Measurements from ENCODE around the gene FURIN. TPM values are rescaled to one million over a fixed set of nuclear protein-coding genes. Genes with fewer than 3 reads are reported as not detected.

Gene FURIN
- total RNA-seq, 2 experiments from 2014 or later = 443 to 448 TPM

DNA sequence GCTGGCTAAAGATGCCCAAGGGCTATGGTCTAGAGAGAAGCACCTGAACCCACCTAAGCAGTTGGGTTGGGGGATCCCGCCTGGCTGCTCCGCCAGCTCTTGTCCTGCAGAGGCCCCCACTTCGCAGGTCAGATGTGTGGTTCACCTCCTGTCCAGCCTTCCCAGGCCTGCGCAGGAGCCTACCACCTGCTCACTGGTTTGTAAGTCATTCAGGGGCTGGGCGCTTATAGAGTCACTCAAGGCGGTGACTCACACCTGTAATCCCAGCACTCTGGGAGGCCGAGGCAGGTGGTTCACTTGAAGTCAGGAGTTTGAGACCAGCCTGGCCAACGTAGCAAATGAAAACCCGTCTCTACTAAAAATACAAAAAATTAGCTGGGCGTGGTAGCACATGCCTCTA, 3.9 kb upstream of the FURIN start:
- peak; percentile 48 for DNase-seq
- CTCF ChIA-PET = no interaction called here
- no peak overlapping the region for H3K27ac Mint-ChIP-seq

DNA sequence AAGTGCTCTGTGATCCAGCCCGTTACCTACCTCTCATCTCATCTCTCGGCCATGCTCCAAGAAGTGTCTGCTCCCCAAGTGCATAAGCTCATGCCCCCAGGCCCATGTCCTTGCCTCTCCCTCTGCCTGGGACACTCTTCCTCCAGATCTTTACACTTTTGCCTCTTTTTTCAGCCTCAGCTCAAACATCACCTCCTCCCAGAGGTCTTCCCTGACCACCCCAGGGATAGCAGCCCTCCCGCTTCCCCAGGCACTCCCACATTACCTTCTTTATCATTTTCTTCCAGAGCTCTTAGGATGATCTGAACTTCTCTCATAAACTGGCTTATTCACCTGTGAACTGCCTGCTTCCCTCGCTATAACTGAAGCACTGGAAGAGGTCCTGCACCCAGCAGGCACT, 2.7 kb upstream of the FURIN start:
- Mint-ChIP-seq H3K4me1 (ENCODE audit: low read depth) (peaks cover 50% of the 10 kb centered on the region), H3K36me3 (ENCODE audit: low read depth) (peaks cover 19% of the 10 kb centered on the region), H3K27me3 (ENCODE audit: low read depth) (no peaks in the 10 kb centered on the region), H3K9me3 (no peaks in the 10 kb centered on the region), H3K27ac (no peak overlapping the region), H3K4me3 (no peak overlapping the region)
- intact Hi-C loops (cut with micrococcal nuclease) = no loop called here
- CTCF ChIA-PET = no interaction called here
- no peak for DNase-seq

More for the DNA sequence above, 3.9 kb upstream of the FURIN start:
- Mint-ChIP-seq H3K4me3 (no peak overlapping the region), H3K4me1 (ENCODE audit: low read depth) (peaks cover 44% of the 10 kb centered on the region), H3K27me3 (ENCODE audit: low read depth) (no peaks in the 10 kb centered on the region), H3K36me3 (ENCODE audit: low read depth) (peaks cover 9% of the 10 kb centered on the region), H3K9me3 (no peaks in the 10 kb centered on the region)
- intact Hi-C loops (cut with micrococcal nuclease) = no loop called here

DNA sequence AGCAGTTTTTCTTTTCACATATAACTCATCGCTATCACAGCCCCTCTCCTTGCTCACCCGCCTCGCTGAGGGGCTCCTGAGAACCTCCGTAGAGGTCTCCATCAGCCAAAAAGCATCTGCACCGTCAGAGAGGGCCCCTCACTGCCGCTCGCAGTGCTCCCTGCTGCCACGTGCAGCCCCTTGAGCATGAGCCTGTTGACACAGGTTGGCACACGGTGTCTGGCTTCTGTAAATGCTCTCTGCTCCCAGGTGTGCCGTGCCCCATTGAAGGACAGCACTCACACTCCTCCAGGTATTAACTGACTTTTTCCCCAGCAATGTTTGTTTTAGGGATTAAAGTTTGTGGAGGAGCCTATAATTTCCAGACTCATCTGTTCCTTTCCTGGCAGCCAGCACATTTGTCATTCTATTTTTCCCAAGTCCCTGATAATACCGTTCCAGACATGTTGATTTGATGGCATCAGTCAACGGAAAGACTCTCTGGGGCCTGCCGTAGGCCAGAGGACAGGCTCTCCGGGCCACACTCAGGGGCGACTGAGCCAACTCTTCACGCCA, 2.1 kb upstream of the FURIN start:
- Mint-ChIP-seq H3K4me1 (ENCODE audit: low read depth) (peaks cover 45% of the 10 kb centered on the region), H3K36me3 (ENCODE audit: low read depth) (peaks cover 22% of the 10 kb centered on the region), H3K27ac (no peak overlapping the region), H3K27me3 (ENCODE audit: low read depth) (no peaks in the 10 kb centered on the region), H3K9me3 (no peaks in the 10 kb centered on the region), H3K4me3 (no peak overlapping the region)
- intact Hi-C loops (cut with micrococcal nuclease) = no loop called here
- CTCF ChIA-PET = no interaction called here
- DNase-seq = no peak

DNA sequence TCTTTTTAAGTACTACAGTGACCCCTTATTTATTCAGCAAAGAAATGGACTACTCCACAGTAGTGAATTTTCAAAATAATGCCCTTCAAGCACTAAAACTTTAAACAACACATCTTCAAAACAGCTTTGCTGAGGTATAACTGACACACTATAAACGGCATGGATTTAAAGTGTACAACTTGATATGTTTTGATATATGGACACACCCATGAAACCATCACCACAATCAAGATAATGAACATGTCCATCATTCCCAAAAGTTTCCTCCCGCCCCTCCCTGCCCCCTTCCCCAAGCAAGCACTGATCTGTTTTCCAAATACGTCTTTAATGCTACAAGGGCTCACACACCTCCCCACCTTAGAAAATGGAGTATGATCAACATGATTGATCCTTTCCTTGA, 1.6 kb upstream of the FURIN start:
- intact Hi-C loops (cut with micrococcal nuclease) = no loop called here
- peaks cover 44% of the 10 kb centered on the region for H3K4me1 Mint-ChIP-seq (ENCODE audit: low read depth)
- DNase-seq = no peak
- CTCF ChIA-PET = no interaction called here
- no peak overlapping the region for H3K4me3 Mint-ChIP-seq
- H3K27ac Mint-ChIP-seq = no peak overlapping the region
- no peaks in the 10 kb centered on the region for H3K9me3 Mint-ChIP-seq
- no peaks in the 10 kb centered on the region for H3K27me3 Mint-ChIP-seq (ENCODE audit: low read depth)
- H3K36me3 Mint-ChIP-seq (ENCODE audit: low read depth) = peaks cover 22% of the 10 kb centered on the region

DNA sequence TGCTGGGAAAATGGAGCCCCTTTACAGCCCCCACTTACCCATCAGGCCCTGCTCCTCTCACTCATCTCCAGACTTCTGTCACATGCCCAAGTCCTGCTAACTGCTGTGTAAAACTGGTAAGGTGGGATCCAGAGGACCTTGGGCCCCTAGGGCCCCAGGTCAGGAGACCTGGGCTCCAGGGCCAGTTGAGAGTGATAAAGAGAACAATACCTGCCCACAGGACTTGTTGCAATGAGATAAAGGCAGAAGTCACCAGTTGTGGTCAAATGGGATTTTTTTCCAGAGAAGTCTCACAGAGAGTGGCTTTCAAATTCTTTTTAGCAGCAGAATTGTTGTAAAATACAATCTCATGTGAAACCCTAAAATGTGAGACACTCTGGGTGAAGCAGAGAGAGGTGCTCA, 753 bp downstream of the FURIN start:
- no peaks in the 10 kb centered on the region for H3K27me3 Mint-ChIP-seq (ENCODE audit: low read depth)
- CTCF ChIA-PET = interaction anchor here (1.5 to 1.7 kb wide), 2 partner anchors 17 to 32 kb away, joined by 4 to 6 read pairs; no protein-coding TSS in a partner anchor
- H3K36me3 Mint-ChIP-seq (ENCODE audit: low read depth) = peaks cover 43% of the 10 kb centered on the region
- H3K27ac Mint-ChIP-seq = peak overlapping the region; percentile 99
- H3K4me1 Mint-ChIP-seq (ENCODE audit: low read depth) = peaks cover 42% of the 10 kb centered on the region
- peak overlapping the region; percentile 93 for H3K4me3 Mint-ChIP-seq
- peak; percentile 43 for DNase-seq
- H3K9me3 Mint-ChIP-seq = no peaks in the 10 kb centered on the region
- intact Hi-C loops (cut with micrococcal nuclease) = loop anchor here (1.0 kb wide), 5 partner anchors 13 to 221 kb away; no protein-coding TSS in a partner anchor

DNA sequence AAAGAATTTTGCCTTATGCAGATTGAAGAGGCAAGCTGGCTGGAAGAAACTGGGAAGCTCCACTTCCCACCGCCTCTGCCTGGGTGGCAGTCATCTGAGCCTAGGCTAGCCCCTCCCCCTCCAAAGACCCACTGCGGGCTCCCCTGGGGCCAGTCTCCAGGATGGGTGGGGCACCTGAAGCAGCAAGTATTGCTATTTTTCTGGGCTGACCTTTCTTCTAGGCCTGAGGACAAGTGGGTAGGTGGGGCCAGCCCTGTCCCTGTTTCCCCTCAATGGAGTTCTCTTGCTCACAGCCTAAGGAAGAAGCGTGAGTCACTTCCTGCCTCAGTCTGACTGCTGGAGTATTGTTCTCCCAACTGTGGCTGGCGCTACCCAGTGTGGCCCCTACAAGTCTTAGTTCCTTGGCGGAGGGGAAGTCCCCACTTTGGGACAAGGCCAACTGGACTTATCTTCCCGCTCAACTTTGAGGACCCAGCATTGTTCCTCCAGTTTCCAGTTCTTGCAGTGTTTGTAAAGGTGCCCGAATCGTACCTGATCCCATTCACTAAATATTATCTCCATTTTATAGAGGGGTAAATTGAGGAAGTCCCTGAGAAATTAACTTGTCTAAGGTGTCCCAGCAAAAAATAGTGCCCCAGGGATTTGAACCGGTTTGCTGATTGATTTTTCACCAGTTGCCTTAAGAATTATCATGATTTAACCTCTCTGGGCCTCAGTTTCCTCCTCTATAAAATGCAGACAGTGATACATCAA, 1.4 kb downstream of the FURIN start:
- H3K27ac Mint-ChIP-seq = peak overlapping the region; percentile 99
- H3K36me3 Mint-ChIP-seq (ENCODE audit: low read depth) = peaks cover 48% of the 10 kb centered on the region
- peak; percentile 87 for DNase-seq
- no peaks in the 10 kb centered on the region for H3K27me3 Mint-ChIP-seq (ENCODE audit: low read depth)
- H3K4me1 Mint-ChIP-seq (ENCODE audit: low read depth) = peaks cover 46% of the 10 kb centered on the region
- CTCF ChIA-PET = interaction anchor here (0.8 to 1.7 kb wide), 6 partner anchors 16 to 65 kb away, joined by 3 to 7 read pairs (median 4); no protein-coding TSS in a partner anchor
- no peaks in the 10 kb centered on the region for H3K9me3 Mint-ChIP-seq
- intact Hi-C loops (cut with micrococcal nuclease) = loop anchor here (1.0 kb wide), 5 partner anchors 13 to 221 kb away; no protein-coding TSS in a partner anchor
- peak overlapping the region; percentile 93 for H3K4me3 Mint-ChIP-seq

DNA sequence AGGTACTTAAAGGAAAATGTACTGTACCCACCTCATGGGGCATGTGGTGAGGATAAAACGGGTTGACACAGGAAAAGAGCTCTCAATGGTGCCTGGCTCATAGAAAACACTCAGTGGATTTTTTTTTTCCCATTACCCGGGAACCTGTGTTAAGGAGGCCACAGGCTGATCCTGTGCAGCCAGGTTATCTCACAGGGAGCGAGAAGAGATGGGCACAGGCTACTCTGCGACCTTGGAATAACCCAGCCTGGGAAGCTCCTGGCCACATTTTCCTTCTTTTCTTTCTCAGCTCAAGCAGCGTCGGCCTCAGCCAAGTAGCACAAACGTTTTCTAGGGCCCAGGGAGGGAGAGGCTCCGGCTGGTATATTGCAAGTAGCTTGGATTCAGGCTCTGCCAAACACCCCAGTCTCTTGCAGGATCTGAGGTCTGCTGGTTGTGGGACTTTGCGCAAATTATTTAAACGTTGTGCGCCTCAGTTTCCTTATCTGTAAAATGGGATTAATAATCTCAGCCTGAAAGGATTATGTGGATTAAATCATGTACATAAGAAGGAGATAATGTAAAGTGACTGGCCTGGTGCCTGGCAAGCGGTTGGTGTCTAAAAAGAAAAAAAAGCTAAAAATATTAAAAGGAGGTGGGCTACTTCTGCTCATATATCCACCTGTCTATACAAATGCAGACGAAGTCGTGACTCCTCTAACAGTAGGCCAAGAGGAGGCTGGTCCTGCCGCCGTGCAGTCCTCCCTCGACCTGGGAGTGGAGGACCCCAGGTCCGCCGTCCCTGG, 2.2 kb downstream of the FURIN start:
- peak overlapping the region; percentile 99 for H3K27ac Mint-ChIP-seq
- peak overlapping the region; percentile 93 for H3K4me3 Mint-ChIP-seq
- H3K36me3 Mint-ChIP-seq (ENCODE audit: low read depth) = peaks cover 54% of the 10 kb centered on the region
- peaks cover 51% of the 10 kb centered on the region for H3K4me1 Mint-ChIP-seq (ENCODE audit: low read depth)
- CTCF ChIA-PET = interaction anchor here (0.8 to 1.7 kb wide), 4 partner anchors 28 to 64 kb away, joined by 3 to 7 read pairs (median 4); no protein-coding TSS in a partner anchor
- no peaks in the 10 kb centered on the region for H3K27me3 Mint-ChIP-seq (ENCODE audit: low read depth)
- DNase-seq = peak; percentile 21
- no peaks in the 10 kb centered on the region for H3K9me3 Mint-ChIP-seq
- intact Hi-C loops (cut with micrococcal nuclease) = no loop called here

DNA sequence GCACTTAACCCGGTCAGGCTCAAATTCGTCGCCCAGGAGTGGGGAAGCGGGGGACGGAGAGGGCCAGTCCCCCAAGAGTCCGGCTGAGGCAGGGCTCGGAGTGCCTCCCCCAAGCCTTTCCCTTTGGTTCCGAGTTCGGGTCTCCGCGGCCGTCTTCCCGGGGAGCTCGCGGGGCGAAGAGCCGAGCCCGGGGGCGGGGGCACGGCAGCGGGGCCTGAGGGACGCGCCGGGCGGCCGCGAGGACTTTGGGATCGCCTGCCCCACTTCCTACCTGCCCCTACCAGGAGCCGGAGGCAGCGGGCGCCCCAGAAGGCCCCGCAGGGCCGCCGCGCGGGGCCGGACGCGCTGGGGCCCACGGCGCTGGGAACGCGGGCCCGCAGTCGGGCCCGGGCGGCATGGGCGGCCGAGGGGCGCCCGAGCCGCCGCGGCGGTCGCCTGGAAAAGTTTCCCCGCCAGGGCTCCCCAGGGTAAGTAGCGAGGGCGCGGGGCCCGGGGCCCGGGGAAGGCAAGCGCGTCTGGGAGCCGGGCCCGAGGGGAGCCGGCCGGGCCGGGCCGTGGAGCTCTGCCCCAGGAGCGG, 2.8 kb downstream of the FURIN start:
- peak; percentile 27 for DNase-seq
- Mint-ChIP-seq H3K27me3 (ENCODE audit: low read depth) (no peaks in the 10 kb centered on the region), H3K9me3 (no peaks in the 10 kb centered on the region), H3K4me1 (ENCODE audit: low read depth) (peaks cover 49% of the 10 kb centered on the region), H3K4me3 (peak overlapping the region; percentile 93), H3K27ac (peak overlapping the region; percentile 99), H3K36me3 (ENCODE audit: low read depth) (peaks cover 60% of the 10 kb centered on the region)
- intact Hi-C loops (cut with micrococcal nuclease) = no loop called here
- CTCF ChIA-PET = interaction anchor here (1.2 to 1.7 kb wide), 2 partner anchors 33 to 63 kb away, joined by 3 to 7 read pairs; no protein-coding TSS in a partner anchor

DNA sequence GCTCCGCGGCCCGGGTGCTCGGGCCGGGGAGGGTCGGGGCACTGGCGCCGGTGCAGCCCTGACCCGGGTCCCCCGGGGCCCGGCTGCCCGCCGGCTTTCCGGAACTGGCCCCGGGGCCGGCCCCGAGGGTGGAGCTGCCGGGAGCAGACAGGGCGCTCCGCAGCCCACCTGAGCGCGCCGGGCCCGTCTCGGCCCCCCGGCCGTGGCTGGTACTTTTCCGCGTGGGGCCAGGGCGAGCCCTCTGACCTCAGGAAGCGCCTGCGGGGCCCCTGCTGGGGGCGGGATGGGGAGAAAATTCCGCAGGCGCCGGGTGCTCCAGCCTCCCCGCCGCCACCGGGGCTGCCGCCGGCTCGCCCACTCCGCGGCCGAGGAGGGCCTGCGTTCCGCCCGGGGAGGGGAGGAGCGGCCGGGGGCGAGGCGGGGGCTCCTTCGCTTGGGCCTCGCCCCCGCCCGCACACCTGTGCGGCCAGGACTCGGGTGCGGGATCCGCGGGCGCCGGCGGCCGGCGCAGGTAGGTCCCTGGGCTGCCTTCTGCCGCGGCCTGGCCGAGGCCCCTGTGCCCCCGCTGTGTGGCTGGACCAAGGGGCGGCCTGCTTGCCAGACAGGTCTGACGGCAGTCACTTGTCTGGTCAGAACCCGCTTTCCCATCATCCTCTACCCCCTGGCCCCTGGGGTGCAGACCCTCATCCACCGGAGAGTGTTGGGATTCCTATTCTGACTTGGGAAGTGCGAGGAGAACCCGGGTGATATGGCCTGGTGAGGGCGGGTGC, 3.5 kb downstream of the FURIN start:
- peak; percentile 38 for DNase-seq
- H3K4me1 Mint-ChIP-seq (ENCODE audit: low read depth) = peaks cover 52% of the 10 kb centered on the region
- H3K9me3 Mint-ChIP-seq = no peaks in the 10 kb centered on the region
- intact Hi-C loops (cut with micrococcal nuclease) = loop anchor here (2.0 kb wide), 3 partner anchors 31 to 155 kb away; partner anchors contain the start of genes BLM and MAN2A2
- peak overlapping the region; percentile 94 for H3K4me3 Mint-ChIP-seq
- peak overlapping the region; percentile 99 for H3K27ac Mint-ChIP-seq
- H3K36me3 Mint-ChIP-seq (ENCODE audit: low read depth) = peaks cover 66% of the 10 kb centered on the region
- CTCF ChIA-PET = interaction anchor here (1.7 kb wide), 1 partner anchor 34 kb away, joined by 7 read pairs; no protein-coding TSS in a partner anchor
- H3K27me3 Mint-ChIP-seq (ENCODE audit: low read depth) = no peaks in the 10 kb centered on the region

DNA sequence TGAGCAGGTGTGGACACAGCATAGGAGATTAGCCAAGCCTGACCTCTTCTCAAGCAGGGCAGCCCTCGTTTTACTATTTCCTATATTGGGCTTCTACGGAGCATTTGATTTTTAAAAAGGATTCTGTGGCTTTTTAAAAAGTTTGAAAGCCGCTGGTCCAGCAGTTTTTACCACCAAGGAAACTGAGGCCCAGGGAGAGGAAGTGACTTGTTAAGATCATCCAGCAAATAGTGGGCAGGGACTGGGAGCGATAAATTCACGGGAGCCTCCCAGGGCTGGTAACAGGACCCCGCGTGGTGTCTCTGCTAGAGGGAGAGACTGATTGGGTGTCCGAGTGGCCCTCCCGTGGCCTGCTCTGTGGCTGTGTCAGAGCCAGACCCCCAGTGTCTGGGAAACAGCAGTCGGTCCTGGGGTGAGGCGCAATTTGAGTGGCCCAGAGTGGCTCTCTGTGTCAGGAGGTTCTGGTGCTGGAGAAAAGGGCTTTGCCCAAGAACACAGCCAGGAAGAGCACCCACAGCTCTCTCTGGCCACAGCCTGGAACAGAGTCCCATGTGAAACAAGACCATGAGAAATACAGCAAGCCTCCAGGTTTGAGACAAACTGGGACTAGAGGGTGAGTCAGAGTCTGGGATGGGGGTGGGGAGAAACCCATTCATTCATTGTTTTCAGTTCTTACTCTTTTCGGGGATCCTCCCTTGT, 4.2 kb downstream of the FURIN start:
- CTCF ChIA-PET = interaction anchor here (2.1 kb wide), 1 partner anchor 13 kb away, joined by 13 read pairs; no protein-coding TSS in a partner anchor
- intact Hi-C loops (cut with micrococcal nuclease) = loop anchor here (1.0 to 2.0 kb wide), 6 partner anchors 11 to 186 kb away; partner anchors contain the start of genes BLM and MAN2A2
- H3K36me3 Mint-ChIP-seq (ENCODE audit: low read depth) = peaks cover 73% of the 10 kb centered on the region
- H3K27me3 Mint-ChIP-seq (ENCODE audit: low read depth) = no peaks in the 10 kb centered on the region
- H3K9me3 Mint-ChIP-seq = no peaks in the 10 kb centered on the region
- H3K27ac Mint-ChIP-seq = peak overlapping the region; percentile 99
- peak; percentile 91 for DNase-seq
- H3K4me1 Mint-ChIP-seq (ENCODE audit: low read depth) = peaks cover 52% of the 10 kb centered on the region
- peak overlapping the region; percentile 94 for H3K4me3 Mint-ChIP-seq

Data from activated naive CD4-positive, alpha-beta T cell treated with anti-CD3 and anti-CD28 coated beads for 36 hours (primary cell).